PC-3 (cell line): ENCODE measurements around the gene SRRT. TPM values are rescaled to one million over a fixed set of nuclear protein-coding genes. Genes with fewer than 3 reads are reported as not detected.

ENCODE experiments used
- ATAC-seq: fragments of 200-7000 bp; cut with Tn5 transposase; 2 replicates; pipeline ENCODE4 v1.9.1; 2020; ENCODE audit warnings: mild to moderate bottlenecking, moderate library complexity
- BruUV-seq: library from RNA; stranded (reverse); fragments of 400-500 nt; replicated peaks from 2 replicates; lab custom pipeline; 2021; lab: Mats Ljungman, UMichigan
- CTCF ChIA-PET: fragments of 300-600 bp; sonication (Branson Sonifier 250); formaldehyde crosslinking; loops from one replicate; lab custom pipeline; 2022; ENCODE audit warnings: antibody characterized with exemption; lab: Charles Lee
- POLR2A ChIA-PET: fragments of 300-600 bp; sonication (Branson Sonifier 250); formaldehyde crosslinking; loops from one replicate; lab custom pipeline; 2022; ENCODE audit warnings: antibody characterized with exemption; ENCODE audit not compliant: unreplicated experiment; lab: Charles Lee
- DNase-seq: peaks from one replicate; pipeline ENCODE4 v3.0.0-alpha.2; 2015
- H2AFZ ChIP-seq: fragments of 300-600 bp; sonication (generic); 2 replicates; pipeline ENCODE4 v1.6.0; 2016; ENCODE audit warnings: antibody characterized with exemption, low read length
- H3F3A ChIP-seq: fragments of 300-600 bp; sonication (generic); one replicate; pipeline ENCODE4 v1.6.0; 2017; ENCODE audit warnings: antibody characterized with exemption, low read length, control low read depth, mild to moderate bottlenecking; ENCODE audit not compliant: unreplicated experiment
- H3K27ac ChIP-seq: fragments of 300-600 bp; sonication (generic); 2 replicates; pipeline ENCODE4 v1.5.1; 2016; ENCODE audit warnings: mild to moderate bottlenecking, low read length
- H3K27me3 ChIP-seq: fragments of 300-600 bp; sonication (generic); 2 replicates; pipeline ENCODE4 v1.6.1; 2016; ENCODE audit warnings: low read length, mixed read lengths
- H3K36me3 ChIP-seq: fragments of 300-600 bp; sonication (generic); 2 replicates; pipeline ENCODE4 v1.6.1; 2016; ENCODE audit warnings: low read depth, mixed run types, low read length, mixed read lengths
- H3K4me1 ChIP-seq: fragments of 300-600 bp; sonication (generic); 2 replicates; pipeline ENCODE4 v1.5.1; 2016; ENCODE audit warnings: low read length; ENCODE audit not compliant: insufficient read depth
- H3K4me2 ChIP-seq: fragments of 300-600 bp; sonication (generic); 2 replicates; pipeline ENCODE4 v1.6.0; 2016; ENCODE audit warnings: low read length
- H3K4me3 ChIP-seq: fragments of 300-600 bp; sonication (generic); 2 replicates; pipeline ENCODE4 v1.5.1; 2016; ENCODE audit warnings: mild to moderate bottlenecking, low read length, mixed read lengths
- H3K79me2 ChIP-seq: fragments of 300-600 bp; sonication (generic); 2 replicates; pipeline ENCODE4 v1.6.1; 2017; ENCODE audit warnings: low read length, mixed read lengths
- H3K9ac ChIP-seq: fragments of 300-600 bp; sonication (generic); 2 replicates; pipeline ENCODE4 v1.6.0; 2016; ENCODE audit warnings: mild to moderate bottlenecking, low read length
- H3K9me2 ChIP-seq: fragments of 300-600 bp; sonication (generic); replicated peaks from 2 replicates; pipeline ENCODE4 v1.6.1; 2016; ENCODE audit warnings: mixed run types, low read length, mixed read lengths
- H3K9me3 ChIP-seq: fragments of 300-600 bp; sonication (generic); 2 replicates; pipeline ENCODE4 v1.6.1; 2016; ENCODE audit warnings: low read length, mixed read lengths
- H4K20me1 ChIP-seq: fragments of 300-600 bp; sonication (generic); 2 replicates; pipeline ENCODE4 v1.6.1; 2016; ENCODE audit warnings: low read length, mixed read lengths
- EZH2 ChIP-seq: fragments of 300-600 bp; sonication (generic); IDR thresholded peaks from one replicate; pipeline ENCODE4 v1.6.1; 2017; ENCODE audit warnings: antibody characterized with exemption, mild to moderate bottlenecking, low read length; ENCODE audit not compliant: unreplicated experiment
- EZH2phosphoT487 ChIP-seq: fragments of 300-600 bp; sonication (generic); IDR thresholded peaks from 2 replicates; pipeline ENCODE4 v1.6.1; 2018; ENCODE audit warnings: mild to moderate bottlenecking, antibody characterized with exemption, low read length, borderline replicate concordance
- intact Hi-C: fragments of 100-400 bp; cut with micrococcal nuclease; formaldehyde crosslinking; loops from 2 replicates; pipeline ENCODE4 v1.9.0; 2023
- total RNA-seq: library from RNA; depleted of rRNA; stranded (reverse); fragments of >200 nt; gene quantifications from 2 replicates; pipeline ENCODE4 v1.2.3, GENCODE V29; 2014
- TF ChIP-seq, protein P1 (sequence below): fragments of 300-600 bp; sonication (generic); conservative IDR thresholded peaks from 2 replicates; pipeline ENCODE4 v1.5.1; 2017; ENCODE audit warnings: antibody characterized with exemption, low read depth, mild to moderate bottlenecking, low read length

Gene SRRT
- total RNA-seq, 1 experiment from 2014 or later, result 177 TPM

DNA sequence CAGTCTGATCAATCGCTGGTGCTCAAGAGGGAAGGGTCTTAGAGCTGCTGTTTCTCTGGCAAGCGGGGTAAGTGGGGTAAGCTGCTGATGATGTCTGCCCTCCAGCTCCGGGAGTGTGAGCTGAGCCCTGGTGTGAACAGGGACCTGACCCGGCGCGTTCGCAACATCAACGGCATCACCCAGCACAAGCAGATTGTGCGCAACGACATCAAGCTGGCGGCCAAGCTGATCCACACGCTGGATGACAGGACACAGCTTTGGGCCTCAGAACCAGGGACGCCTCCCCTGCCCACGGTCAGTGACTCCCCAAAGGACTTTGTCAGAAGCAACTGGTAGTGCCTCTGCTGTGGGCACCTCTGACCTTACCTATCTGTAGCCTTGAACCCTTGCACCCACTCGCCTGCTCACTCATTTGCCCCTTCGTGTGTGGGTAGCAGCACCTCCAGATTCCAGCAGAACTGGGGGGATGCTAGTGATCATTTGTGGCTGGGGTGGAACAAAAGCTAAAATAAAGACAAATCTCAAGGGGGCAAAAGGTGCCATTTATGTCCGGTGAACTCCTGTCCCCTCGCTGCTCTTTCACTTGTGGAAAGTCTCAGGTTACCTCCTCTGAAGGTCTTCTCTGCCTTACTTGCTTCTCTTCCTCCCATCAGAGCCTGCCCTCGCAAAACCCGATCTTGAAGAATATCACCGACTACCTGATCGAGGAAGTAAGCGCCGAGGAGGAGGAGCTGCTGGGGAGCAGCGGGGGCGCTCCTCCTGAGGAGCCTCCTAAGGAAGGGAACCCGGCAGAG, 11.4 kb downstream of the SRRT start:
- Histone ChIP-seq H3F3A (no peaks in the 10 kb centered on the region), H2AFZ (no peak overlapping the region), H4K20me1 (no peaks in the 10 kb centered on the region), H3K9me3 (no peaks in the 10 kb centered on the region), H3K36me3 (peaks cover 63% of the 10 kb centered on the region), H3K4me1 (peaks cover 32% of the 10 kb centered on the region), H3K79me2 (peaks cover 40% of the 10 kb centered on the region), H3K27me3 (no peaks in the 10 kb centered on the region), H3K9me2 (no peaks in the 10 kb centered on the region), H3K27ac (no peak overlapping the region), H3K4me3 (no peak overlapping the region), H3K9ac (no peak overlapping the region), H3K4me2 (no peak overlapping the region)
- intact Hi-C loops, result no loop called here
- CTCF ChIA-PET, result no interaction called here
- ATAC-seq (no peak), DNase-seq (no peak)
- TF ChIP-seq, protein P1, sequence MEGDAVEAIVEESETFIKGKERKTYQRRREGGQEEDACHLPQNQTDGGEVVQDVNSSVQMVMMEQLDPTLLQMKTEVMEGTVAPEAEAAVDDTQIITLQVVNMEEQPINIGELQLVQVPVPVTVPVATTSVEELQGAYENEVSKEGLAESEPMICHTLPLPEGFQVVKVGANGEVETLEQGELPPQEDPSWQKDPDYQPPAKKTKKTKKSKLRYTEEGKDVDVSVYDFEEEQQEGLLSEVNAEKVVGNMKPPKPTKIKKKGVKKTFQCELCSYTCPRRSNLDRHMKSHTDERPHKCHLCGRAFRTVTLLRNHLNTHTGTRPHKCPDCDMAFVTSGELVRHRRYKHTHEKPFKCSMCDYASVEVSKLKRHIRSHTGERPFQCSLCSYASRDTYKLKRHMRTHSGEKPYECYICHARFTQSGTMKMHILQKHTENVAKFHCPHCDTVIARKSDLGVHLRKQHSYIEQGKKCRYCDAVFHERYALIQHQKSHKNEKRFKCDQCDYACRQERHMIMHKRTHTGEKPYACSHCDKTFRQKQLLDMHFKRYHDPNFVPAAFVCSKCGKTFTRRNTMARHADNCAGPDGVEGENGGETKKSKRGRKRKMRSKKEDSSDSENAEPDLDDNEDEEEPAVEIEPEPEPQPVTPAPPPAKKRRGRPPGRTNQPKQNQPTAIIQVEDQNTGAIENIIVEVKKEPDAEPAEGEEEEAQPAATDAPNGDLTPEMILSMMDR, result no peak
- TF ChIP-seq EZH2, result no peak
- TF ChIP-seq EZH2phosphoT487, result no peak
- BruUV-seq, result no TSS peak
- POLR2A ChIA-PET, result no interaction called here

GRCh38 chr7:100886936-100887515, 12.1 kb downstream of the SRRT start:
- DNase-seq (no peak), ATAC-seq (no peak)
- intact Hi-C loops, result no loop called here
- Histone ChIP-seq H3F3A (no peaks in the 10 kb centered on the region), H3K9me3 (no peaks in the 10 kb centered on the region), H3K9me2 (no peaks in the 10 kb centered on the region), H3K27ac (no peak overlapping the region), H3K79me2 (peaks cover 33% of the 10 kb centered on the region), H3K4me1 (peaks cover 37% of the 10 kb centered on the region), H2AFZ (no peak overlapping the region), H3K36me3 (peaks cover 56% of the 10 kb centered on the region), H3K27me3 (no peaks in the 10 kb centered on the region), H3K9ac (no peak overlapping the region), H3K4me2 (no peak overlapping the region), H3K4me3 (no peak overlapping the region), H4K20me1 (no peaks in the 10 kb centered on the region)
- BruUV-seq, result no TSS peak
- POLR2A ChIA-PET, result no interaction called here
- CTCF ChIA-PET, result no interaction called here
- TF ChIP-seq, protein P1, result no peak
- TF ChIP-seq EZH2 (no peak), EZH2phosphoT487 (no peak)
